ENCODE results near the gene PROX2.
A peak's percentile ranks its signal among the peaks of the same experiment; 100 is the strongest.

Gene PROX2

GRCh38 chr14:74910556-74910955 lies 34.6 kb upstream of the PROX2 start:
- no peak for DNase-seq (ENCODE audit: extremely low read depth in 1 of 2, low read depth in 1 of 2)

- DNase-seq (ENCODE audit: extremely low read depth in 1 of 2, low read depth in 1 of 2) = no peak
Measured at GRCh38 chr14:74909911-74910310, 34.0 kb upstream of the PROX2 start.

GRCh38 chr14:74909501-74909900 lies 33.6 kb upstream of the PROX2 start:
- no peak for DNase-seq (ENCODE audit: extremely low read depth in 1 of 2, low read depth in 1 of 2)

- DNase-seq (ENCODE audit: extremely low read depth in 1 of 2, low read depth in 1 of 2) = no peak
Measured at GRCh38 chr14:74908861-74909341, 33.0 kb upstream of the PROX2 start.

- no peak for DNase-seq (ENCODE audit: extremely low read depth in 1 of 2, low read depth in 1 of 2)
Measured at GRCh38 chr14:74907744-74908143, 31.8 kb upstream of the PROX2 start.

GRCh38 chr14:74906925-74907521 lies 31.1 kb upstream of the PROX2 start:
- DNase-seq (ENCODE audit: extremely low read depth in 1 of 2, low read depth in 1 of 2) = no peak

GRCh38 chr14:74905595-74906142 lies 29.7 kb upstream of the PROX2 start:
- DNase-seq (ENCODE audit: extremely low read depth in 1 of 2, low read depth in 1 of 2) = peak; percentile 47 to 51

GRCh38 chr14:74904635-74905503 lies 28.9 kb upstream of the PROX2 start:
- DNase-seq (ENCODE audit: extremely low read depth in 1 of 2, low read depth in 1 of 2) = no peak

- no peak for DNase-seq (ENCODE audit: extremely low read depth in 1 of 2, low read depth in 1 of 2)
Measured at GRCh38 chr14:74902941-74903705, 27.2 kb upstream of the PROX2 start.

- DNase-seq (ENCODE audit: extremely low read depth in 1 of 2, low read depth in 1 of 2) = no peak
Measured at GRCh38 chr14:74898694-74899093, 22.7 kb upstream of the PROX2 start.

- DNase-seq (ENCODE audit: extremely low read depth in 1 of 2, low read depth in 1 of 2) = no peak
Measured at GRCh38 chr14:74898083-74898482, 22.1 kb upstream of the PROX2 start.

GRCh38 chr14:74897642-74898041 lies 21.7 kb upstream of the PROX2 start:
- DNase-seq (ENCODE audit: extremely low read depth in 1 of 2, low read depth in 1 of 2) = no peak

- no peak for DNase-seq (ENCODE audit: extremely low read depth in 1 of 2, low read depth in 1 of 2)
Measured at GRCh38 chr14:74896400-74896799, 20.5 kb upstream of the PROX2 start.

GRCh38 chr14:74893614-74894091 lies 17.7 kb upstream of the PROX2 start:
- no peak for DNase-seq (ENCODE audit: extremely low read depth in 1 of 2, low read depth in 1 of 2)

- DNase-seq (ENCODE audit: extremely low read depth in 1 of 2, low read depth in 1 of 2) = no peak
Measured at GRCh38 chr14:74892745-74893144, 16.8 kb upstream of the PROX2 start.

GRCh38 chr14:74891870-74892269 lies 15.9 kb upstream of the PROX2 start:
- no peak for DNase-seq (ENCODE audit: extremely low read depth in 1 of 2, low read depth in 1 of 2)

GRCh38 chr14:74890262-74890661 lies 14.3 kb upstream of the PROX2 start:
- no peak for DNase-seq (ENCODE audit: extremely low read depth in 1 of 2, low read depth in 1 of 2)

- DNase-seq (ENCODE audit: extremely low read depth in 1 of 2, low read depth in 1 of 2) = no peak
Measured at GRCh38 chr14:74888164-74889158, 12.5 kb upstream of the PROX2 start.

- no peak for DNase-seq (ENCODE audit: extremely low read depth in 1 of 2, low read depth in 1 of 2)
Measured at GRCh38 chr14:74886001-74886400, 10.1 kb upstream of the PROX2 start.
